Astrocyte (in vitro differentiated cells and primary cell): ENCODE results near the gene SMARCD2. TPM values are rescaled to one million over a fixed set of nuclear protein-coding genes. Genes with fewer than 3 reads are reported as not detected.

Experiments
- DNase-seq: peaks from one replicate; pipeline ENCODE4 v3.0.0-alpha.2; 2010; ENCODE audit warnings: low read depth
- FAIRE-seq: peaks from 2 replicates; lab custom pipeline; 2011; peaks lifted over from hg19 to GRCh38; lab: Jason Lieb, UNC
- H2AFZ ChIP-seq: 2 replicates; pipeline ENCODE4 v1.6.0; 2012; ENCODE audit warnings: low read depth, low read length, inconsistent platforms
- H3K27ac ChIP-seq: 2 replicates; pipeline ENCODE4 v1.5.1; 2011; ENCODE audit warnings: low read depth, low read length, inconsistent platforms
- H3K27me3 ChIP-seq: 2 replicates; pipeline ENCODE4 v1.6.0; 2011; ENCODE audit warnings: low read length, inconsistent platforms; ENCODE audit not compliant: insufficient read depth
- H3K36me3 ChIP-seq: 2 replicates; pipeline ENCODE4 v1.5.1; 2011; ENCODE audit warnings: low read length, inconsistent platforms; ENCODE audit not compliant: insufficient read depth
- H3K4me1 ChIP-seq: 2 replicates; pipeline ENCODE4 v1.5.1; 2011; ENCODE audit warnings: low read length, inconsistent platforms; ENCODE audit not compliant: insufficient read depth
- H3K4me2 ChIP-seq: 2 replicates; pipeline ENCODE4 v1.6.0; 2012; ENCODE audit warnings: low read length, inconsistent platforms
- H3K4me3 ChIP-seq: 2 replicates; pipeline ENCODE4 v1.5.1; 2011; ENCODE audit warnings: low read depth, mild to moderate bottlenecking, low read length, inconsistent platforms; ENCODE audit not compliant: insufficient read depth
- H3K79me2 ChIP-seq: 2 replicates; pipeline ENCODE4 v1.6.0; 2012; ENCODE audit warnings: mild to moderate bottlenecking, low read length, inconsistent platforms; ENCODE audit not compliant: insufficient read depth
- H3K9ac ChIP-seq: 2 replicates; pipeline ENCODE4 v1.6.0; 2012; ENCODE audit warnings: mild to moderate bottlenecking, low read length, inconsistent platforms
- H3K9me3 ChIP-seq: 2 replicates; pipeline ENCODE4 v1.5.1; 2012; ENCODE audit warnings: low read depth, mild to moderate bottlenecking, low read length, inconsistent platforms; ENCODE audit not compliant: insufficient read depth
- H4K20me1 ChIP-seq: 2 replicates; pipeline ENCODE4 v1.6.0; 2012; ENCODE audit warnings: low read length, inconsistent platforms; ENCODE audit not compliant: insufficient read depth
- H3K27ac Mint-ChIP-seq: one replicate; pipeline ENCODE4 v1.8.0; 2021; ENCODE audit warnings: mild to moderate bottlenecking, mixed read lengths; ENCODE audit not compliant: unreplicated experiment
- H3K27me3 Mint-ChIP-seq: one replicate; pipeline ENCODE4 v1.8.0; 2021; ENCODE audit warnings: low read depth, mixed read lengths; ENCODE audit not compliant: unreplicated experiment
- H3K36me3 Mint-ChIP-seq: one replicate; pipeline ENCODE4 v1.8.0; 2021; ENCODE audit warnings: low read depth, mixed read lengths; ENCODE audit not compliant: unreplicated experiment
- H3K4me1 Mint-ChIP-seq: one replicate; pipeline ENCODE4 v1.8.0; 2021; ENCODE audit warnings: low read depth, mixed read lengths; ENCODE audit not compliant: unreplicated experiment
- H3K4me3 Mint-ChIP-seq: one replicate; pipeline ENCODE4 v1.8.0; 2021; ENCODE audit warnings: mild to moderate bottlenecking, moderate library complexity, mixed read lengths; ENCODE audit not compliant: unreplicated experiment
- H3K9me3 Mint-ChIP-seq: one replicate; pipeline ENCODE4 v1.8.0; 2021; ENCODE audit warnings: mild to moderate bottlenecking, mixed read lengths; ENCODE audit not compliant: unreplicated experiment
- EZH2 ChIP-seq: IDR thresholded peaks from 2 replicates; pipeline ENCODE4 v1.6.1; 2012; ENCODE audit warnings: mild to moderate bottlenecking, low read length, inconsistent platforms; ENCODE audit not compliant: insufficient read depth
- total RNA-seq: library from RNA; stranded (reverse); gene quantifications from 2 replicates; pipeline ENCODE4 v1.2.1, GENCODE V29; 2021
- TF ChIP-seq, protein P1 (sequence below): IDR thresholded peaks from 2 replicates; pipeline ENCODE4 v1.5.1; 2011; ENCODE audit warnings: low read depth, mild to moderate bottlenecking, inconsistent platforms, low read length, moderate library complexity; ENCODE audit not compliant: insufficient read depth

The SMARCD2 gene
- total RNA-seq, 1 donor from 2014 or later, result 33.9 TPM

DNA sequence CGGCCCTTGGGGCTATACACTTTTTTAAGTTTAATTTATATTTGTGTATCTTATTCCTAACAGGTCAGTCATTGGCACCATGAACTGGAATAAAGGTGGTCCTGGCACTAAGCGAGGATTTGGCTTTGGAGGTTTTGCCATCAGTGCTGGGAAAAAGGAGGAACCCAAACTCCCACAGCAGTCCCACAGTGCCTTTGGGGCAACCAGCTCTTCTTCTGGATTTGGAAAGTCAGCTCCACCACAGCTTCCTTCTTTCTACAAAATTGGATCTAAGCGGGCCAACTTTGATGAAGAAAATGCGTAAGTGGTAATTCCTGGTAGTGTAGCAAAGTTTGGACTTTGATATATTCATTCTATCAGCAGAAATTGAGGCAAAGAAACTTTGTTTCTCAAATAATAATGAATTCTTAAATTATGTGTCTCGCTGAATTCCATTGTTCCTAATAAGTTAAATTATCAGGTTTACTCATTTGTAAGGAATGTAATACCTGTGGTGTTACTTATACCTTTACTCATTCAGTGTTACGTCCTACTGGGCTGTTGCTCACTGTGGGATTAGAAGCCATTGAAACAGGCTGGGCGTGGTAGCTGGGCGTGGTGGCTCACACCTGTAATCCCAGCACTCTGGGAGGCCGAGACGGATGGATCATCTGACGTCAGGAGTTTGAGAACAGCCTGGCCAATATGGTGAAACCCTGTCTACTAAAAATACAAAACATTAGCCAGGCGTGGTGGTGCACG is 55.3 kb downstream of the SMARCD2 start:
- H4K20me1 ChIP-seq, result peaks cover 90% of the 10 kb centered on the region

DNA sequence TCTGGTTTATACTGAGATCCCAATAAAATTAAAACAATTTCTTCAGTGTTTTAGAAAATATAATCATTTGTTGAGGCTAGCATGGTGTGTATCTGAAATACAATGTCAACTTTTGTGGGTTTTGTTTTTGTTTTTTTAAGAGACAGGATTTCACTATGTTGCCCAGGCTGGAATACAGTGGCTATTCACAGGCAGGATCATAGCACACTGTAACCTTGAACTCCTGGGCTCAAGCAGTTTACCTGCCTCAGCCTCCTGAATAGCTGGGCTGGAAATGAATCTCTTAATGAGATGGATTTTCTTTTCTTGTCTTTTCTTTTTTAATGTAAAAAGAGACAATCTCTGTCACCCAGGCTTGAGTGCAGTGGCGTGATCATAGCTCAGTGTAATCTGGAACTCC is 56.4 kb downstream of the SMARCD2 start:
- no peaks in the 10 kb centered on the region for H3K9me3 ChIP-seq
- H3K79me2 ChIP-seq, result peaks cover 97% of the 10 kb centered on the region

More for the DNA sequence above, 55.3 kb downstream of the SMARCD2 start:
- no peak for DNase-seq
- no peaks in the 10 kb centered on the region for H3K9me3 Mint-ChIP-seq
- Histone ChIP-seq H3K4me3 (no peak overlapping the region), H3K27me3 (no peaks in the 10 kb centered on the region), H3K4me2 (no peak overlapping the region), H2AFZ (no peak overlapping the region), H3K9ac (no peak overlapping the region), H3K27ac (peak overlapping the region; percentile 12), H3K79me2 (peaks cover 99% of the 10 kb centered on the region), H3K4me1 (peaks cover 9% of the 10 kb centered on the region), H3K36me3 (peaks cover 40% of the 10 kb centered on the region), H3K9me3 (no peaks in the 10 kb centered on the region)
- no peak for FAIRE-seq
- no peak overlapping the region for H3K27ac Mint-ChIP-seq
- H3K4me1 Mint-ChIP-seq, result peaks cover 19% of the 10 kb centered on the region
- no peak overlapping the region for H3K4me3 Mint-ChIP-seq
- TF ChIP-seq EZH2, result no peak
- TF ChIP-seq, protein P1, sequence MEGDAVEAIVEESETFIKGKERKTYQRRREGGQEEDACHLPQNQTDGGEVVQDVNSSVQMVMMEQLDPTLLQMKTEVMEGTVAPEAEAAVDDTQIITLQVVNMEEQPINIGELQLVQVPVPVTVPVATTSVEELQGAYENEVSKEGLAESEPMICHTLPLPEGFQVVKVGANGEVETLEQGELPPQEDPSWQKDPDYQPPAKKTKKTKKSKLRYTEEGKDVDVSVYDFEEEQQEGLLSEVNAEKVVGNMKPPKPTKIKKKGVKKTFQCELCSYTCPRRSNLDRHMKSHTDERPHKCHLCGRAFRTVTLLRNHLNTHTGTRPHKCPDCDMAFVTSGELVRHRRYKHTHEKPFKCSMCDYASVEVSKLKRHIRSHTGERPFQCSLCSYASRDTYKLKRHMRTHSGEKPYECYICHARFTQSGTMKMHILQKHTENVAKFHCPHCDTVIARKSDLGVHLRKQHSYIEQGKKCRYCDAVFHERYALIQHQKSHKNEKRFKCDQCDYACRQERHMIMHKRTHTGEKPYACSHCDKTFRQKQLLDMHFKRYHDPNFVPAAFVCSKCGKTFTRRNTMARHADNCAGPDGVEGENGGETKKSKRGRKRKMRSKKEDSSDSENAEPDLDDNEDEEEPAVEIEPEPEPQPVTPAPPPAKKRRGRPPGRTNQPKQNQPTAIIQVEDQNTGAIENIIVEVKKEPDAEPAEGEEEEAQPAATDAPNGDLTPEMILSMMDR, result no peak
- peaks cover 14% of the 10 kb centered on the region for H3K36me3 Mint-ChIP-seq
- no peaks in the 10 kb centered on the region for H3K27me3 Mint-ChIP-seq

More for the DNA sequence above, 56.4 kb downstream of the SMARCD2 start:
- peaks cover 9% of the 10 kb centered on the region for H3K4me1 ChIP-seq
- Mint-ChIP-seq H3K4me1 (peaks cover 19% of the 10 kb centered on the region), H3K27me3 (no peaks in the 10 kb centered on the region), H3K4me3 (no peak overlapping the region), H3K36me3 (peaks cover 14% of the 10 kb centered on the region), H3K9me3 (no peaks in the 10 kb centered on the region), H3K27ac (no peak overlapping the region)
- H2AFZ ChIP-seq, result no peak overlapping the region
- no peak overlapping the region for H3K4me3 ChIP-seq
- no peak for FAIRE-seq
- no peaks in the 10 kb centered on the region for H3K27me3 ChIP-seq
- peaks cover 37% of the 10 kb centered on the region for H3K36me3 ChIP-seq
- peak overlapping the region; percentile 13 for H3K27ac ChIP-seq
- no peak overlapping the region for H3K9ac ChIP-seq
- no peak for TF ChIP-seq EZH2
- TF ChIP-seq, protein P1, result no peak
- peaks cover 91% of the 10 kb centered on the region for H4K20me1 ChIP-seq
- H3K4me2 ChIP-seq, result no peak overlapping the region
- no peak for DNase-seq
